HG03280 (cell line): ENCODE data around the gene PTPRS.

Source experiments
- ATAC-seq: cut with Tn5 transposase; IDR thresholded peaks from one replicate; pipeline ENCODE4 v1.9.1; 2021; ENCODE audit warnings: mild to moderate bottlenecking, moderate library complexity; ENCODE audit not compliant: unreplicated experiment

PTPRS gene

GRCh38 chr19:5355693-5356092 is 15.1 kb upstream of the PTPRS start:
- ATAC-seq: no peak

- no peak for ATAC-seq
Measured at GRCh38 chr19:5355076-5355475, 14.5 kb upstream of the PTPRS start.

- ATAC-seq: no peak
Measured at GRCh38 chr19:5354403-5354802, 13.8 kb upstream of the PTPRS start.

GRCh38 chr19:5352229-5352763 is 11.7 kb upstream of the PTPRS start:
- no peak for ATAC-seq

- ATAC-seq: no peak
Measured at GRCh38 chr19:5351731-5352228, 11.2 kb upstream of the PTPRS start.

- ATAC-seq: no peak
Measured at GRCh38 chr19:5349041-5349440, 8.4 kb upstream of the PTPRS start.

GRCh38 chr19:5345895-5346386 is 5.3 kb upstream of the PTPRS start:
- no peak for ATAC-seq

GRCh38 chr19:5343848-5344247 is 3.2 kb upstream of the PTPRS start:
- no peak for ATAC-seq

GRCh38 chr19:5342573-5343201 is 2.1 kb upstream of the PTPRS start:
- no peak for ATAC-seq

- no peak for ATAC-seq
Measured at GRCh38 chr19:5341981-5342380, 1.4 kb upstream of the PTPRS start.

- no peak for ATAC-seq
Measured at GRCh38 chr19:5341448-5341820, 822 bp upstream of the PTPRS start.

GRCh38 chr19:5339950-5340636 is 519 bp downstream of the PTPRS start:
- no peak for ATAC-seq

GRCh38 chr19:5339198-5339949 is 1.2 kb downstream of the PTPRS start:
- ATAC-seq: no peak

- no peak for ATAC-seq
Measured at GRCh38 chr19:5338656-5339197, 1.9 kb downstream of the PTPRS start.

- no peak for ATAC-seq
Measured at GRCh38 chr19:5337708-5338655, 2.6 kb downstream of the PTPRS start.

- no peak for ATAC-seq
Measured at GRCh38 chr19:5337126-5337525, 3.5 kb downstream of the PTPRS start.

- ATAC-seq: no peak
Measured at GRCh38 chr19:5336195-5336965, 4.2 kb downstream of the PTPRS start.

GRCh38 chr19:5335593-5335992 is 5.0 kb downstream of the PTPRS start:
- no peak for ATAC-seq

GRCh38 chr19:5334824-5335500 is 5.7 kb downstream of the PTPRS start:
- ATAC-seq: no peak
